Left lung (tissue), 10 donors: ENCODE results near the gene HNF1A. TPM values are rescaled to one million over a fixed set of nuclear protein-coding genes. Genes with fewer than 3 reads are reported as not detected.

Experiments
- ATAC-seq: fragments of 200-7000 bp; cut with Tn5 transposase; one replicate; pipeline ENCODE4 v1.9.1; 2020; ENCODE audit warnings: moderate library complexity
- DNase-seq, 4 donors: peaks; one replicate each; pipeline ENCODE4 v3.0.0-alpha.2; 2013 to 2020
- H3K27ac ChIP-seq, 2 donors: fragments of 200-600 bp; sonication (generic) in 1 of 2; one replicate each; pipeline versions ENCODE4 v1.5.0 to v1.8.0; 2020 to 2021
- H3K27me3 ChIP-seq, 2 donors: fragments of 200-600 bp; sonication (generic) in 1 of 2; one replicate each; pipeline versions ENCODE4 v1.5.0 to v1.8.0; 2020 to 2021
- H3K36me3 ChIP-seq, 2 donors: fragments of 200-600 bp; sonication (generic) in 1 of 2; one replicate each; pipeline versions ENCODE4 v1.5.0 to v1.8.0; 2020 to 2021
- H3K4me1 ChIP-seq, 2 donors: fragments of 200-600 bp; one replicate each; pipeline ENCODE4 v1.8.0; 2021
- H3K4me3 ChIP-seq, 2 donors: fragments of 200-600 bp; sonication (generic) in 1 of 2; one replicate each; pipeline versions ENCODE4 v1.5.0 to v1.8.0; 2020 to 2021; ENCODE audit warnings: mild to moderate bottlenecking in 1 of 2
- H3K9me3 ChIP-seq, 2 donors: fragments of 200-600 bp; sonication (generic) in 1 of 2; one replicate each; pipeline versions ENCODE4 v1.5.0 to v1.8.0; 2020 to 2021
- intact Hi-C, 2 donors: fragments of 100-400 bp; cut with DNase I; formaldehyde crosslinking; loops; one replicate each; pipeline versions ENCODE4 v1.11.2 to v1.14.2; 2022
- polyA plus RNA-seq, 6 donors: library from polyadenylated mRNA; unstranded; fragments of 120-200 nt; gene quantifications; one replicate each; pipeline ENCODE4 v1.2.1, GENCODE V29; 2013; ENCODE audit not compliant: insufficient read length in 6 of 6
- total RNA-seq, 2 donors: library from RNA; stranded (reverse); fragmentation: NEBNext Ultra II Directional; extraction: Animal tissue kit (Norgen Biotek cat#: 25700); gene quantifications; one replicate each; pipeline ENCODE4 v1.2.1, GENCODE V29; 2021
- TF ChIP-seq, protein P1 (sequence below), 2 donors: fragments of 200-600 bp; sonication (generic) in 1 of 2; IDR thresholded peaks; one replicate each; pipeline versions ENCODE4 v1.5.0 to v1.8.0; 2021; ENCODE audit warnings: antibody characterized with exemption in 2 of 2
- donor health status: DM: no; HTN: yes; CAD: no.
- donor health status: DM: no; HTN: no; CAD: no.

Gene HNF1A
- total and polyA plus RNA-seq, 8 donors = 0.10 to 3.6 (median 2.6) TPM; not detected in 1

DNA sequence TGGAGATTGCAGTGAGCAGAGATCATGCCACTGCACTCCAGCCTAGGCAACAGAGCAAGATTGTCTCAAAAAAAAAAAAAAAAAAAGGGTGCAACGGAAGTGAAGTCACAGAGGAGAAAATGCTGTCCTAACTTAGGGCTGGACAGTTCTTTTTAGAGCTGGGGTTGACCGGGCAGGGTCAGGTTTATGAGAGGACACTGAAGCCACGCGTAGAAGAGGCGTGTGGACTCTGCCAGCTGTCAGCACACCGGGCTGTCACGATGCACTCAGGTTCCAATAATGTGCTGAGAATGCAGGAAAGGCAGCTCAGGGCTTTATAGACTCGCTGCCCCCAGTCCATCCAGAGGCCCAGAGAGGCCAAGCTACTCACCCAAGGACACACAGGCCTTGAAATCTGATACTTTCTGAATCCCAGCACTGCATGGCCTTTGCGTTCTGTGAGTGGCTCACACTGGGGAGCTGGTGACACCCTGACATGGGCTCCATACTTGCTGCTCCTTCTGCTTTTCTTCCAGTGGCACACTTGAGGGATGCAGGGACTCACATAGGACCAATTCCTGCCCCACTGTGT, 45.3 kb upstream of the HNF1A start:
- ATAC-seq (no peak), DNase-seq (no peak)
- Histone ChIP-seq H3K36me3 (no peaks in the 10 kb centered on the region), H3K27ac (no peak overlapping the region), H3K4me3 (no peak overlapping the region), H3K4me1 (peaks cover 0 to 18% of the 10 kb centered on the region in 2 donors), H3K27me3 (no peaks in the 10 kb centered on the region), H3K9me3 (no peaks in the 10 kb centered on the region)
- TF ChIP-seq, protein P1, sequence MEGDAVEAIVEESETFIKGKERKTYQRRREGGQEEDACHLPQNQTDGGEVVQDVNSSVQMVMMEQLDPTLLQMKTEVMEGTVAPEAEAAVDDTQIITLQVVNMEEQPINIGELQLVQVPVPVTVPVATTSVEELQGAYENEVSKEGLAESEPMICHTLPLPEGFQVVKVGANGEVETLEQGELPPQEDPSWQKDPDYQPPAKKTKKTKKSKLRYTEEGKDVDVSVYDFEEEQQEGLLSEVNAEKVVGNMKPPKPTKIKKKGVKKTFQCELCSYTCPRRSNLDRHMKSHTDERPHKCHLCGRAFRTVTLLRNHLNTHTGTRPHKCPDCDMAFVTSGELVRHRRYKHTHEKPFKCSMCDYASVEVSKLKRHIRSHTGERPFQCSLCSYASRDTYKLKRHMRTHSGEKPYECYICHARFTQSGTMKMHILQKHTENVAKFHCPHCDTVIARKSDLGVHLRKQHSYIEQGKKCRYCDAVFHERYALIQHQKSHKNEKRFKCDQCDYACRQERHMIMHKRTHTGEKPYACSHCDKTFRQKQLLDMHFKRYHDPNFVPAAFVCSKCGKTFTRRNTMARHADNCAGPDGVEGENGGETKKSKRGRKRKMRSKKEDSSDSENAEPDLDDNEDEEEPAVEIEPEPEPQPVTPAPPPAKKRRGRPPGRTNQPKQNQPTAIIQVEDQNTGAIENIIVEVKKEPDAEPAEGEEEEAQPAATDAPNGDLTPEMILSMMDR (IDR thresholded peaks at IDR 0.05) = no peak
- intact Hi-C loops = no loop called here

DNA sequence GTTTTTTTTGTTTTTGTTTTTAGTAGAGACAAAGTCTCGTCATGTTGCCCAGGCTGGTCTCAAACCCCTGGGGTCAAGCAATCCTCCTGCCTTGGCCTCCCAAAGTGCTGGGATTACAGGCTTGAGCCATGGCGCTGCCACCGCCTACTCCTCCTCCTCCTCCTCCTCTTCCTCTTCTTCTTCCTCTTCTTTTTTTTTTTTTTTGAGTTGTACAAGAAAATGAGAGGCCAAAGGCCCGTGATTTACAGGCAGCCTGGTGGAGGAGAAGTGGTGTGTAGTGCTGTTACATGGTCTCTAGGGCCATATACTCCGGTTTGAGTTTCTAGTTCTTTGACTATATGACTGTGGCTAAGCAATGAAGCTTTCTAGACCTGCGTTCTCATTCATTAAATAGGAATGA, 44.6 kb upstream of the HNF1A start:
- ATAC-seq (no peak), DNase-seq (no peak)
- Histone ChIP-seq H3K4me1 (peaks cover 0 to 18% of the 10 kb centered on the region in 2 donors), H3K4me3 (no peak overlapping the region), H3K9me3 (no peaks in the 10 kb centered on the region), H3K27ac (no peak overlapping the region), H3K27me3 (no peaks in the 10 kb centered on the region), H3K36me3 (no peaks in the 10 kb centered on the region)
- intact Hi-C loops = no loop called here
- TF ChIP-seq, protein P1 (IDR thresholded peaks at IDR 0.05) = no peak

DNA sequence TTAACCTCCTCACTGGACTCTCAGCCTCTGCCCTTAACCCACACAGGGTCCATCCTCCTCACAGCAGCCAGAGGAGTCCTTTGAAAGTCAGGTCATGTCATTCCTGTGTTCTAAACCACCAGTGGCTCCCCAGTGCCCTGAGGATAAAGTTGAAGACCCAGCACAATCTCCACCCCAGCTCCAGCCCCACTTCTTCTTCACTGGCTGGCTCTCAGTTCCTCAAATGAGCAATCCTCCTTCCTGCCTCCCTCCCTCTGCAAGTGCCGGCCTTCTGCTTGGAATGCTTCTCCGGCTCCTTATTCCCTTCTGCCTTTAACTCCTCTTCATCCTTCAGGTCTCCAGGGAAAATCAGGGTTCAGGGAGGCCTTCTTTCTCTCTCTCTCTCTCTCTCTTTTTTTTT, 42.1 kb upstream of the HNF1A start:
- ATAC-seq = peak; percentile 38
- TF ChIP-seq, protein P1 (IDR thresholded peaks at IDR 0.05) = no peak
- H3K4me1 ChIP-seq = peaks cover 0 to 38% of the 10 kb centered on the region in 2 donors
- no peaks in the 10 kb centered on the region for H3K36me3 ChIP-seq
- intact Hi-C loops = no loop called here
- H3K4me3 ChIP-seq = no peak overlapping the region
- peak in 1 of 4 donors; percentile 44 for DNase-seq
- no peak overlapping the region for H3K27ac ChIP-seq
- H3K27me3 ChIP-seq = no peaks in the 10 kb centered on the region
- H3K9me3 ChIP-seq = no peaks in the 10 kb centered on the region

DNA sequence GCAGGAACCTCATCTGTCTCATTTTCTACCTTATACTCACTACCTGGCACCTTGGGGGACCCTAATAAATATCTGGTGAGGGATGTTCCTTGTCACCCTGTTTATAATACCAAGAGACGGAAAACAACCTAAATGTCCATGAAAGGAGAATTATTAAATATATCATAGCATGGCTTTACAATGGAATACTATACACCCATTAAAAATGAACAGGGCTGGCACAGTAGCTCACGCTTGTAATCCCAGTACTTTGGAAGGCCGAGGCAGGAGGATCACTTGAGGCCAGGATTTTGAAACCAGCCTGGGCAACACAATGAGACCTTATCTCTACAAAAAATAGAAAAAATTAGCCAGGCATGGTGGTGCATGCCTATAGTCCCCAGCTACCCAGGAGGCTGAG, 39.8 kb upstream of the HNF1A start:
- Histone ChIP-seq H3K27me3 (no peaks in the 10 kb centered on the region), H3K4me3 (no peak overlapping the region), H3K9me3 (no peaks in the 10 kb centered on the region), H3K36me3 (no peaks in the 10 kb centered on the region), H3K4me1 (peaks cover 0 to 39% of the 10 kb centered on the region in 2 donors), H3K27ac (no peak overlapping the region)
- TF ChIP-seq, protein P1 (IDR thresholded peaks at IDR 0.05) = no peak
- intact Hi-C loops = no loop called here
- ATAC-seq (no peak), DNase-seq (no peak)

DNA sequence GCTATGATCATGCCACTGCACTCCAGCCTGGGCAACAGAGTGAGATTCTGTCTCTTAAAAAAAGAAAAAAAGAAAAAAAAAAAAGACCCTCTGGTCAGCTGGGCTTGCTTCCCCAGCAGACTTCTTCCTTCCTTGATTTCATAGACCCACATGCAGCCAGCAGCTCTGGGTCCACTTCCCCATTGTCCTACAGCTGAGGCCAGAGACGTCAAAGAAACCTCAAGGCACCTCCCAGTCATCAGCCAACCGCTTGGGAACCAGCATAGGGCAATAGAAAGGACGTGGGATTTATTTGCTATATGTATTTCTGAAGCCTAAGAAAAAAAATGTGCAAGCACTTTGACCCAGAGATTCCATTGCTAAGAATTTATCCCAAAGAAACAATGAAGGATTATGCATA, 38.8 kb upstream of the HNF1A start:
- peak; percentile 70 for ATAC-seq

More for the DNA sequence above, 38.8 kb upstream of the HNF1A start:
- Histone ChIP-seq H3K4me1 (peaks cover 0 to 39% of the 10 kb centered on the region in 2 donors), H3K4me3 (no peak overlapping the region), H3K27ac (no peak overlapping the region), H3K27me3 (no peaks in the 10 kb centered on the region), H3K36me3 (no peaks in the 10 kb centered on the region), H3K9me3 (no peaks in the 10 kb centered on the region)
- DNase-seq = peak in 1 of 4 donors; percentile 76
- intact Hi-C loops = no loop called here
- TF ChIP-seq, protein P1 (IDR thresholded peaks at IDR 0.05) = no peak
